GM12878 (cell line): ENCODE measurements around the gene SORL1. TPM values are rescaled to one million over a fixed set of nuclear protein-coding genes. Genes with fewer than 3 reads are reported as not detected.

Source experiments
- ATAC-seq: fragments of 200-7000 bp; cut with Tn5 transposase; 3 replicates; pipeline ENCODE4 v1.9.1; 2020; ENCODE audit warnings: mild to moderate bottlenecking, moderate library complexity
- BruUV-seq: library from RNA; stranded (reverse); fragments of 400-500 nt; replicated peaks from 2 replicates; lab custom pipeline; 2021; lab: Mats Ljungman, UMichigan
- CTCF ChIA-PET: fragments of 300-600 bp; sonication (Branson Sonifier 250); formaldehyde crosslinking; extraction: SDS; loops from one replicate; lab custom pipeline; 2021; ENCODE audit warnings: inconsistent platforms; lab: Yijun Ruan, JAX
- POLR2A ChIA-PET: fragments of 350-600 bp; formaldehyde crosslinking; extraction: SDS; loops from one replicate; lab custom pipeline; 2021; ENCODE audit warnings: inconsistent platforms; lab: Charles Lee
- RAD21 ChIA-PET: fragments of 300-600 bp; sonication (Branson Sonifier 250); formaldehyde crosslinking; loops from one replicate; lab custom pipeline; 2023; ENCODE audit warnings: antibody characterized with exemption; ENCODE audit not compliant: unreplicated experiment; lab: Charles Lee
- SMC1A ChIA-PET: fragments of 300-600 bp; sonication (Branson Sonifier 250); formaldehyde crosslinking; loops from one replicate; lab custom pipeline; 2023; ENCODE audit not compliant: unreplicated experiment, uncharacterized antibody; lab: Charles Lee
- DNase-seq: peaks from one replicate; pipeline ENCODE4 v3.0.0-alpha.2; 2011; ENCODE audit warnings: low read depth, low spot score
- FAIRE-seq: peaks from 3 replicates; lab custom pipeline; 2011; peaks lifted over from hg19 to GRCh38; lab: Jason Lieb, UNC
- H2AFZ ChIP-seq: 2 replicates; pipeline ENCODE4 v1.6.0; 2011; ENCODE audit warnings: low read depth, low read length, control low read depth; ENCODE audit not compliant: control insufficient read depth
- H3K27ac ChIP-seq: 2 replicates; pipeline ENCODE4 v1.5.1; 2011; ENCODE audit warnings: control low read depth; ENCODE audit not compliant: control insufficient read depth, insufficient read depth
- H3K27me3 ChIP-seq, 2 experiments: replicated peaks in 1 of 2; 2 replicates each; pipeline versions ENCODE4 v1.6.0 to v1.6.1; 2011; ENCODE audit warnings: low read length in 1 of 2; ENCODE audit not compliant: control insufficient read depth in 2 of 2, insufficient read depth in 2 of 2
- H3K36me3 ChIP-seq, 2 experiments: 2 replicates each; pipeline ENCODE4 v1.5.1; 2011; ENCODE audit warnings: low read length in 1 of 2; ENCODE audit not compliant: control insufficient read depth in 2 of 2, insufficient read depth in 2 of 2
- H3K4me1 ChIP-seq: 2 replicates; pipeline ENCODE4 v1.6.1; 2011; ENCODE audit warnings: mild to moderate bottlenecking, low read length, moderate library complexity, mixed read lengths; ENCODE audit not compliant: control insufficient read depth, insufficient read depth
- H3K4me2 ChIP-seq: 2 replicates; pipeline ENCODE4 v1.6.0; 2011; ENCODE audit warnings: control low read depth; ENCODE audit not compliant: control insufficient read depth, insufficient read depth
- H3K4me3 ChIP-seq: fragments of 200-600 bp; sonication (generic); 2 replicates; pipeline ENCODE4 v1.5.1; 2016
- H3K79me2 ChIP-seq: 2 replicates; pipeline ENCODE4 v1.6.0; 2011; ENCODE audit warnings: low read length; ENCODE audit not compliant: control insufficient read depth, insufficient read depth
- H3K9ac ChIP-seq: 2 replicates; pipeline ENCODE4 v1.8.0; 2011; ENCODE audit warnings: low read length, control low read depth, mixed read lengths; ENCODE audit not compliant: control insufficient read depth, insufficient read depth
- H3K9me3 ChIP-seq: replicated peaks from 3 replicates; pipeline ENCODE4 v1.5.1; 2011; ENCODE audit warnings: mild to moderate bottlenecking, low read length; ENCODE audit not compliant: control insufficient read depth, insufficient read depth
- H4K20me1 ChIP-seq: 2 replicates; pipeline ENCODE4 v1.6.0; 2011; ENCODE audit not compliant: control insufficient read depth, insufficient read depth
- BCL11A ChIP-seq: IDR thresholded peaks from 2 replicates; pipeline ENCODE4 v1.6.1; 2011; ENCODE audit warnings: low read depth, low read length
- CHD1 ChIP-seq: IDR thresholded peaks from 2 replicates; pipeline ENCODE4 v1.6.1; 2012; ENCODE audit warnings: low read depth, low read length, improper control_type of control experiment
- DPF2 ChIP-seq: fragments of 450-650 bp; IDR thresholded peaks from 2 replicates; pipeline ENCODE4 v1.6.1; 2017; ENCODE audit warnings: mild to moderate bottlenecking
- EED ChIP-seq: sonication (generic); IDR thresholded peaks from 2 replicates; pipeline ENCODE4 v1.6.1; 2016; ENCODE audit warnings: antibody characterized with exemption, low read depth
- EGR1 ChIP-seq, 2 experiments: IDR thresholded peaks; 1 replicate in 1 of 2; 2 replicates in 1 of 2; pipeline ENCODE4 v1.6.1; 2011 to 2012; ENCODE audit warnings: low read depth in 2 of 2, low read length in 2 of 2, borderline replicate concordance in 1 of 2, mild to moderate bottlenecking in 1 of 2, moderate library complexity in 1 of 2
- ESRRA ChIP-seq: IDR thresholded peaks from 2 replicates; pipeline ENCODE4 v1.6.1; 2012; ENCODE audit warnings: mild to moderate bottlenecking, low read length, improper control_type of control experiment
- KDM1A ChIP-seq: fragments of 200-600 bp; sonication (generic); IDR thresholded peaks from 2 replicates; pipeline ENCODE4 v1.6.1; 2016; ENCODE audit warnings: borderline replicate concordance
- NRF1 ChIP-seq: conservative IDR thresholded peaks from 2 replicates; pipeline ENCODE4 v1.6.1; 2011; ENCODE audit warnings: mild to moderate bottlenecking, low read depth, low read length, improper control_type of control experiment
- PML ChIP-seq: IDR thresholded peaks from 2 replicates; pipeline ENCODE4 v1.6.1; 2012; ENCODE audit warnings: low read length, inconsistent platforms
- POU2F2 ChIP-seq: IDR thresholded peaks from 3 replicates; pipeline ENCODE4 v1.6.1; 2011; ENCODE audit warnings: low read depth, mild to moderate bottlenecking, low read length, borderline replicate concordance
- SIX5 ChIP-seq: IDR thresholded peaks from 2 replicates; pipeline ENCODE4 v1.6.1; 2011; ENCODE audit warnings: mild to moderate bottlenecking, low read depth, low read length, moderate library complexity; ENCODE audit not compliant: severe bottlenecking
- SKIL ChIP-seq: fragments of 450-650 bp; IDR thresholded peaks from 2 replicates; pipeline ENCODE4 v1.6.1; 2017; ENCODE audit warnings: mild to moderate bottlenecking, low read depth, inconsistent platforms; ENCODE audit not compliant: poor library complexity, severe bottlenecking
- STAT3 ChIP-seq: IDR thresholded peaks from 2 replicates; pipeline ENCODE4 v1.6.1; 2011; ENCODE audit warnings: low read depth, low read length, improper control_type of control experiment
- YBX1 ChIP-seq: fragments of 450-650 bp; IDR thresholded peaks from 2 replicates; pipeline ENCODE4 v1.6.1; 2016; ENCODE audit warnings: antibody characterized with exemption
- ZZZ3 ChIP-seq: IDR thresholded peaks from 2 replicates; pipeline ENCODE4 v1.6.1; 2011; ENCODE audit warnings: low read depth; ENCODE audit not compliant: control insufficient read depth, insufficient read length
- WGBS: methylation state at CpG from one replicate; pipeline ENCODE4 v1.1.6; 2016; ENCODE audit warnings: low lambda C conversion rate; ENCODE audit not compliant: insufficient replicate concordance, insufficient coverage; ENCODE audit errors: missing lambda C conversion rate; 5-methylcytosine and 5-hydroxymethylcytosine counted together
- in situ Hi-C: fragments of 300-500 bp; cut with MboI; formaldehyde crosslinking; loops from 9 replicates; pipeline ENCODE4 v1.14.3; 2018; ENCODE audit warnings: mixed read lengths
- intact Hi-C: fragments of 100-400 bp; cut with micrococcal nuclease; formaldehyde crosslinking; loops from one replicate; pipeline ENCODE4 v1.14.2; 2022; ENCODE audit not compliant: unreplicated experiment
- polyA plus RNA-seq, 11 experiments: library from polyadenylated mRNA; depleted of rRNA in 4 of 11; unstranded in 6 of 11; stranded (reverse) in 5 of 11; fragments of >200 nt; fragmentation: Nextera tagmentation in 4 of 11; fragmentation: Illumina TruSeq in 1 of 11; extraction: Ambion mirVana in 4 of 11; extraction: Trizol in 1 of 11; gene quantifications; 1 replicate in 1 of 11; 2 replicates in 10 of 11; pipeline versions ENCODE4 v1.2.1 to v1.2.3, GENCODE V29; 2011 to 2016; ENCODE audit warnings: inconsistent platforms in 2 of 11, missing spikeins in 2 of 11, low read depth in 1 of 11
- total RNA-seq, 4 experiments: library from RNA; depleted of rRNA in 3 of 4; stranded (reverse); fragments of >200 nt in 3 of 4; fragmentation: Illumina TruSeq in 1 of 4; extraction: Trizol in 1 of 4; gene quantifications; 2 replicates each; pipeline versions ENCODE4 v1.2.1 to v1.2.3, GENCODE V29; 2013 to 2021

Gene SORL1
- total and polyA plus RNA-seq, 10 of the 15 experiments (the other 5 are each of a cell fraction or from before 2014, with no cell fraction given), result 20.2 to 107 (median 59.9) TPM

GRCh38 chr11:121473064-121473777 is 21.1 kb downstream of the SORL1 start:
- no peaks in the 10 kb centered on the region; the same call in 1 of the 2 replicates for H4K20me1 ChIP-seq
- no TSS peak for BruUV-seq
- H3K9me3 ChIP-seq, result no peaks in the 10 kb centered on the region; the same call in 2 of the 3 replicates
- POLR2A ChIA-PET, result interaction anchor here (0.7 to 1.3 kb wide), 2 partner anchors 21 to 81 kb away, joined by 3 to 4 read pairs; no protein-coding TSS in a partner anchor
- RAD21 ChIA-PET, result interaction anchor here (0.7 to 0.8 kb wide), 2 partner anchors 17 to 94 kb away, joined by 3 read pairs; no protein-coding TSS in a partner anchor
- no peak overlapping the region for H3K4me2 ChIP-seq
- TF ChIP-seq PML (no peak), SKIL (no peak), STAT3 (no peak), CHD1 (no peak), KDM1A (no peak), POU2F2 (peak; percentile 54; the same call in 1 of the 3 replicates), YBX1 (no peak), ESRRA (no peak), SIX5 (no peak), EED (no peak), BCL11A (no peak), ZZZ3 (no peak), NRF1 (no peak), DPF2 (no peak), EGR1 (IDR thresholded peaks at IDR 0.05; ENCODE audit: borderline replicate concordance in 1 of 2, low read depth in 2 of 2, low read length in 2 of 2) (peak in 1 of 2 experiments; percentile 42; a peak in 1 of 3 replicates)
- no peak overlapping the region for H3K27ac ChIP-seq
- in situ Hi-C loops, result loop anchor here (25.0 kb wide), 1 partner anchor 1589 kb away; the partner anchor contains the start of gene HSPA8
- CTCF ChIA-PET, result no interaction called here
- WGBS, result 84% methylated on average over 8 of the region's 8 CpGs
- H3K4me1 ChIP-seq, result peaks cover 31% of the 10 kb centered on the region
- FAIRE-seq (no peak), DNase-seq (no peak), ATAC-seq (no peak)
- H3K79me2 ChIP-seq, result peaks cover 75% of the 10 kb centered on the region
- H2AFZ ChIP-seq, result no peak overlapping the region
- H3K9ac ChIP-seq, result no peak overlapping the region
- H3K36me3 ChIP-seq, result peaks cover 30 to 48% of the 10 kb centered on the region in 2 experiments
- intact Hi-C loops, result no loop called here
- H3K27me3 ChIP-seq, result no peaks in the 10 kb centered on the region
- no peak overlapping the region for H3K4me3 ChIP-seq
- SMC1A ChIA-PET, result interaction anchor here (0.6 kb wide), 1 partner anchor 141 kb away, joined by 3 read pairs; no protein-coding TSS in a partner anchor
